SK-N-DZ (cell line): Measurements from ENCODE around the gene PHC2.

Experiments used
- DNase-seq: peaks from one replicate; pipeline ENCODE4 v3.0.0-alpha.2; 2015; ENCODE audit warnings: low spot score

Gene PHC2

DNA sequence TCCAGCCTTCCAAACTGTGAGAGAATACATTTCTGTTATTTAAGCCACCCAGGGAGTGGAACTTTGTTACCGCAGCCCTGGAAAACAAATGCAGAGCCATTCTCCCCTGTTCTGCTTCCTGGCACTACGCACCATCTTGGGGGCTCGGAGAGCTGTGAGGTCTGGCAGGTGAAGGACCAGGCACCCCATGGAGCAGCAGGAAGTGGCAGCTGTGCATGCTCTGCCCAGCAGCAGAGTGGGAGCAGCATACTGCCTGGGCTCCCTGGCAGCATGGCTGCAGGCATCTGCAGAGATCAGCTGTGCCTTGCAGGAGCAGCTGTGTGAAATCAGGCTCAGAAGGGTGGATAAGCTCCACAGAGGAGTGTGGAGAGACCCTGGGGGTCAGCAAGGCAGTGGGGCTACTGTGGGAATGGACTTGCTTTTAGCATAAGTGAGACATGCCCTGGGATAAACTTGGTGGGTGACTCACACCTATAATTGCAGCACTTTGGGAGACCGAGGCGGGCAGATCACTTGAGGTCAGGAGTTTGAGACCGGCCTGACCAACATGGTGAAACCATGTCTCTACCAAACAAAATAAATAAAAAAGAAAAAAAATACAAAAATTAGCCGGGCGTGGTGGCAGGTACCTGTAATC, 23.9 kb upstream of the PHC2 start:
- DNase-seq, result no peak

DNA sequence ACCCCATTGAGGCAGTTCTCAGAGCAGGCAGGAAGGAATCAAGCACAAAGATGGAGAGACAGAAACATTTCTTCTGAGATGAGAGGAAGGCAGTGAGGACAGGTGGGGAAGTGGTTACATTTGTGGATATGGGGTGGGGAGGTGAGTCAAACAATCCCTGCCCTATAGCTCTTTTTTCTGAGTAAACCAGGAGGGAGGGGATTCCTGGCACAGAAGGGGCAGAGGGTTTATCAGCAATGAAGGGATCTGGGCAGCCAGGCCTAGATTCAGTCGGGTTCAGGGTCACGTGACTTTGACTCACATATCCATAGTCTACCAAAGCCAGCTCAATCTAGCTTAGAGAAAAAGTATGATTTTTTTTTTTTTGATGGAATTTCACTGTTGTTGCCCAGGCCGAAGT, 15.7 kb upstream of the PHC2 start:
- no peak for DNase-seq

DNA sequence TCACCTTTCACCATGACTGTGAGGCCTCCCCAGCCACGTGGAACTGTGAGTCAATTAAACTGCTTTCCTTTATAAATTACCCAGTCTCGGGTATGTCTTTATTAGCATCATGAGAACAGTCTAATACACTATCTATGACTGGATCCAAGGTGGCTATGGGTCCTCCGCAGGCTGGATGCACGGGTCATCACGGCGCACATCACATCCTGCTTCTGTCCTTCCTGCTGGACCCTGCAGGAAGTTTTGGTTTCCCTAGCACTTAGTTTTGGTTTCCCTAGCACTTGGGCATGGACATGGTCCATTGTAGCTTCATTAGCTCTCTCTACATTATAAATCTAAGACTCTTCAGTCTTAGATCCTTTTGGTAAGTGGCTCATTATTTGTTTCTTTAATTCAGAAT, 14.2 kb upstream of the PHC2 start:
- DNase-seq, result no peak

DNA sequence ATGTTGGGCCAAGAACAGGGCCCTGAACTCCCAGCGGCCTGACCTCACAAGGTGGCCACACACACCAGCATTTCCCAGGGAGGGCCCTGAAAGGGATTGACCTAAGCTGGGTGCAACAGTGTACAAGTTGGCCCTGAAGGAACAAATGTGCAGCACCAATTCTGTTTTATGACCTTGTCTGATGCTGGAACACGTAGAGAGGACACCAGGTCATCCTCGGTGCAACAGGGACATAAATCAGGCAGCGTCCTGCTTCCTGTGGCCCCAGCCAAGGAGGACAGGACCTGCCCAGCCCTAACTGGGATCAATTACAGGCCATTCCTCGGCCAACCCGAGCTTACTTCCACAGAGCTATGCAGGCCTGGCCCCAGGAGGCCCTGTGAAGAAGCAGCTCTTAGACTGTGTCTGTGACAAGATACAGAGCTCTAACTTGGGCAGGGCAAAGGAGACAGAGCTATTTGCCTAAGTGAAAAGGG, 12.8 kb upstream of the PHC2 start:
- peak; percentile 86 for DNase-seq

DNA sequence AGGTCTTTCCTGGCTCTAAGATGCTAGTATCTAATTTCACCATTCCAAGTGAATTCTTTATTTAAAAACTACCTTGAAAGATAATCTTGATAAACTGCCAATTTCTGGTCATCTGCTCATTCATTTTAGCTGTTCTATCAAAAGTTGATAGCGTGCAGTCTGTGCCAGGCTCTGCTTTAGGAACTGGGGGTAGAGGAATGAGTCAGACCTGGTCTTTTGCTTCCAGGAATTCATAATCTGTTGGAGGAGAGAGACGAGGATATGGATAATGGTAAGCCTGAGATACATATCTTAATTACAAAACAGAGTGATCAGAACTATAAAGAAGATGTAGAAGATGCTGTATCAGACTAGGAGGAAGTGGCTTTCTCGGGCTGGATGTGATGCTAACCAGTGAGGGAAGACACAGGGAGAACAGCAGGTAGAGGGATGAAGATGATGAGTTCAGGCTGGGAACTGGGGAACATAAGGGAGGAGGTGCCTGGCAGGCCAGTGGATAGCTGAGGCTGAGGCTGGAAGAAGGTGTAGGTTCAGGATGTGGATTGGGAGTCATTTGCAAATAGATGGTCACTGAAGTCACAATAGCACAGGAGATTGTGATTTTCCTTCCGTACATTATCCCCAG, 12.3 kb upstream of the PHC2 start:
- DNase-seq, result peak; percentile 30

DNA sequence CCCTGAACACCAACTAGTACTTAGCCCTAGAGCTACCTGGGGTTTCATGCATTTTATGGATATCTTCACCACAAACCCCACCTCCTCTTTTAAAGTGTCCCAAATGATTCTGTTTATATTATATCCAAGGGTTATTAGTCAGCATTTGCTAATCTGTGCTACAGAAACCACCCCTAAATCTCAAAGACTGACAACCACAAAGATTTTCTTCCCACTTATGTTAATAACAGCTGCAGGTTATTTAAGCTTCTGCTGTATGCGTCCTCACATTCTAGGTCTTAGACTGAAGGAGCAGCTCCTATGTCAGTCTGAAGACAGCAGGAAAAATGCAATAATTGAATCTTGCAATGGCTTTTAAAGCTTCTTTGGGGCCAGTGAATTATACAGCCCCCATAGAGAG, 11.2 kb upstream of the PHC2 start:
- DNase-seq, result no peak

DNA sequence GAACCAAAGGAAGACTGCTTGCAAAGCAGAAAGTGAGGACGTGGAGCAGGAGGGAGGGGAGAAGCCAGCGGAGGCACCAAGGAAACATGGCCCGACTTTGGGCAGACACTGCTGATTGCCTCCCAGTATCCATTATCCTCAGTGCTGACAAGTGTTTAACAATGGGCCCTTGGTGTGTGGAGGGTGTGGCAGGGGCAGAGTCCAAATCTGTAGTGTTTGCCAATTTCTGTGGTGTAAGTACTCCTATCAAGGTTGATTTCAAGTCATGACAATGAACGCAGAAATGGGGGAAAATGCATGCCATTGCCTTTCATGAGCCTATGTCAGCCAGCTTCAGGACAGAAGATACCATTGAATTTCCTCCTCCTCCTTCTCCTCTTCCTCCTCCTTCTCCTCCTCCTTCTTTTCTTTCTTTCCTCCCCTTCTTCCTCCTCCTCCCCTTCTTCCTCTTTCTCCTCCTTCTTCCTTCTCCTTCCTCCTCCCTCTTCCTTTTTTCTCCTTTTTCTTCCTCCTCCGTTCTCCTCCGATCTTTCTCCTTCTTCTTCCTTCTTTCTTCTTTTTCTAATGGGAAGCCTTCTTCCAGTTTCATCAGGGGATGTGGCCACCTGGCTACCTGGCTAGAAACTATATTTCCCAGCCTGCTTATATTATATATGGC, 10.3 kb upstream of the PHC2 start:
- no peak for DNase-seq

DNA sequence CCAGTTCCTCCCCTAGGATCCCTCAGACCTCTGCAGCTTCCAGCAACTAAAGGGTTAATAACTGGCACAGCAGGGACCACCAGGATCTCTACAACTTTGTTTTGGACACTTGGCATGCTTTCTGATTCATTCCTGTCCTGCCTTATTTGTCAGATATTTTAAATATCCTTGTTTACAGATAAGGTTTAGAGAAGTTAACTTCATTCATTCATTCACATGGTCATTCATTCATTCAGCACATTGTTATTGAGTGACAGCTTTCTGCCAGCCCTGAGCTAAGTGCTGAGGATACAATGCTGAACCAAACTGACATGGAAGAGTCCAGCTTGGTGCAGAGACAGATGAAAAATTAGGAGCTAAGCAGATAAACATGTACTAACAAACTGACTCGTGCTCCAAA, 8.8 kb upstream of the PHC2 start:
- no peak for DNase-seq

DNA sequence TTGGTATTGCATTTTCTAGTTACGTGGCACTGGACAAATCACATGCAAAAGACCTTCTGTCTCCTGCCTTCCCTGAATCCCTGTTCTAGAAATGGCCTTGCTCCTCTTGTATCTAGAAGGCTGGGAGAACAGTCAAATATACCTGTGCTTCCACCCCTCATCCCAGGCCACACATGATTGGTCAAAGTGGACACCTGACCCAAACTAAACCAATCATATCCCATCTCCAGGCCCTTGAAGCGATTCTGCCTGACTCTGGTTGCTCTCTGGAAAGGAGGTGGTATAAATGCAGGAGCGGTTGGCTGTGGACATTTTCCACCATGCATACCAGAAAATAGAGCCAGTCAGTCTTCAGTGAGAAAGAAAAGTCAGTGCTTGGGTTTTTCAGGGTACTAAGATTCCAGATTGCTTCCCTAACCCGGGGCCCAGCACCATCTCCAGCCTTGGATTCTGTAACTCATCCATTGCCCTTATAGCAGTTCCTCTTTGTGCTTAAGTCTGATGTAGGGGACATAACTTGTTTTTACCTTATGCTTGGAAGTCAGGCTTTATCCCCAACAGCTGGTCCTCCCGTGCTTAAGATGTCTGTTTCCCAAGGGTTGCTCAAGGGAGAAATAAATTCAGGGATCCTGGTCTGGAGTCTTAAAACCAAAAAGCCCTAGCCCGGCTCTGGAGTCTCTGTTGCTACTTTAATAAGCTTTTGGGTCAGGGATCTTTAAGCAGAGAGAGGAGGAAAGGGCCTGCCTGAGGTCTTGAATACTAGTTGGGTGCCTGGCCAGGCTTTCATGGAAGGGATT, 7.7 kb upstream of the PHC2 start:
- DNase-seq, result no peak

DNA sequence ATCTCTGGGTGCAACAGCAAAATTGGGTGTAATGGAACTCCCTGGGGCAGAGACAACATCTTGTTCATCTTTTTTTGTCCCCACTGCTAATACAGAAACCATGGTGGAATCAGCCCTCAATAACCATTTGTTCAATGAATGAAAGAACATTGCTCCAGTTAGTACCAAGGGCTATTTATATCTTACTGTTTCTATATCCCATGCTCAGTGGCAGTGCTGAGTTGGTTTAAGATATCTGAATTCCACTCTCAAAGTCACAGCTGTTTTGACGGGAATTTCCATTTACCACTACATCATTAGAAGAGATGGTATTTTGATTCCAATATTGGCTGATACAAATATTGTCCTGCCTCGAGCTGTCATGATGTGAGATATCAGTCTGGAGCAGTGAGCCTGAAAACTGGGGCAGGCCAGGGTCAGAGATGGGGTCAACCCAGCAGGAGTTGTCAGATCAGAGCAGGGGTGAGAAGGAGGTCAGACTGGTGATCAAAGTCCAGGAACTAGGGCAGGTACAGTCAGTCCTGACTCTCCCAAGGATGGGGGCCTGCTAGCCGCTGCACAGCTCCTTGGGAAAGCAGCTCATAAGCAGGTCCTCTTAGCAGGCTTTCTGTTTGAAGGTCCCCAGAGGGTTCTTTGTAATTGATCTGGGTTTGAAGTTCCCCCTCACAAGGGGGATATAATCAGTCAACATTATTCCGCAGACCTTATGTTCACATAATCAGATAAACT, 5.8 kb upstream of the PHC2 start:
- peak; percentile 94 for DNase-seq

DNA sequence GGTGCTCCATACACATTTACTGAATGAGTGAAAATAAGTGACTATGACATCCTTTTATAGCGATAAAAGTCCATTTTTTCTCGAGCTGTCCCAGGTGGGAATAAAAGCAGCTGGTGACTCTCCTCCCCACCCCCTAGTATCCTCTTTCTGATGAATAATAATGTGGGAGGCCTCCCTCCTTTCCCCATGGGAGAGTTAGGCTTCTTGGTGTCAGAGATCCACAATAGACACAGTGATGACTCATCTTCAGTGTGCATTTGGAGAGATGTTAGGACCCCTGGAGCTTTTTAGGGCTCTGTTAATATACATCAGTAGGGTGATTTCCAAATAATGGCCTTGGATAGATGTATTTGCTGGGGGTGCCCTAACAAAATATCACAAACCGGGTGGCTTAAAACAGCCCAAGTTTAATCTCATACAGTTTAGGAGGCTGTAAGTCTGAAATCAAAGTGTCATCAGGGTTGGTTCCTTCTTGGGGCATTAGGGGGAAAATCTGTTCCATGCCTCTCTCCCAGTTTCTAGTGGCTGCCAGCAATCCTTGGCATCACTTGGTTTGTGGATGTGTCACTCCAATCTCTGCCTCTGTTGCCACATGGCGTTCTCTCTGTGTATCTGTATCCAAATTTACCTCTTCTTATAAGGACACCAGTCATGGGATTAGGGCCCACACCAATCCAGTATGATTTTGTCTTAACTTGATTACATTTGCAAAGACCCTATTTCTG, 4.4 kb upstream of the PHC2 start:
- DNase-seq, result no peak

DNA sequence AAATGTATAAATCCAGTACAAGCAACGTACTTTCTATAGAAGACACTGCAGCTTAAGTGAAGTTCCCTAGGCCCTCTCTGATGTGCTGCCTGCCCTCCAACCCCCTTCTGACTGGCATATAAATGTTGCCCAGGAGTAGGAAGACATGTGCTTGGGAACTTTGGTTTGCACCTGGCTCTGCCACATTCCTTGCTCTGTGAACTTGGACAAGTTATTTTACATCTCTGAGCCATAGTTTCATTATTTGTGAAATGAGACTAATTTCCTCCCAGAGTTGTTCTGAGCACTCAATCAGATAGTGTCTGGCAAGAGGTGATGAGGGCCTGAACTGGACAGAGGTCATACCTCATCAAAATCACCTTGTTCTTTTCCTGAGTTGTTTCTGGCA, 3.5 kb upstream of the PHC2 start:
- DNase-seq, result no peak

DNA sequence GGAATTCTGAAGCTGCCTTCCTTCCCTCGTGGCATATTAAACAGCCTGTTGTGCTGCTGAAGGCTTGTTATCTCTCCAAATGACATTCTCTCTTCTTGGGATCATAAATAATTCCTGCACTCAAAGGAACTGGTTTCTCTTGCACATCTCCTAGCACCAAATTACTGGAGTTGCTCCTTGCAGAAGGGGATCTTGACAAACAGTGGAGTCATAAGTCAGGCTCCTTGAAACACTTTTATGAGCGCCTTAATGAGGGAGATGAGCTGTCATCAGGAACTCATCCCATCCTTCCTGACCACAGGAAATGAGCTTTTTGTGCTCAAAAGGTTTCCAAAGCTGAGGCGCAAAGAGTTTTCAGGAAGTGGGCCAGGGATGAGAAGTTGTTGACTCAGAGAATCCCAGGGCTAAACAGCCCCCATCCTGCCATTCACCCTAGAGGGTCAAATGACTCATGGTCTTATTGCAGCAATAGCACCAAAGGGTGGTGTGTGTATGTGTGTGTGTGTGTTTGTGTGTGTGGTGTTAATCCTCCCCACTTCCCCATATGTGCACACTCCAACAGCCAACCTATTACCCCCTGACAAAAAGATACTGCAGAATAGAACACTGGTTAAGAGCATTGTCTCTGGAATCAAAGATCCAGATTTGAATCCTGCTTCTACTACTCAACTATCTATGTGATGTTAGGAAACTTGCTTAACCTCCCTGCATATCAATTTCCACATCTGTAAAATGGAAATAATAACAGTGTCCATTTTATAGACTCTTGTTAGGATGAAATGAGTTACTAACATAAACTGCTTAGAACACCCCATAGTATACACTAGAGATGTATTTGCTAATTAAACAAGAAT, 2.8 kb upstream of the PHC2 start:
- DNase-seq, result no peak

DNA sequence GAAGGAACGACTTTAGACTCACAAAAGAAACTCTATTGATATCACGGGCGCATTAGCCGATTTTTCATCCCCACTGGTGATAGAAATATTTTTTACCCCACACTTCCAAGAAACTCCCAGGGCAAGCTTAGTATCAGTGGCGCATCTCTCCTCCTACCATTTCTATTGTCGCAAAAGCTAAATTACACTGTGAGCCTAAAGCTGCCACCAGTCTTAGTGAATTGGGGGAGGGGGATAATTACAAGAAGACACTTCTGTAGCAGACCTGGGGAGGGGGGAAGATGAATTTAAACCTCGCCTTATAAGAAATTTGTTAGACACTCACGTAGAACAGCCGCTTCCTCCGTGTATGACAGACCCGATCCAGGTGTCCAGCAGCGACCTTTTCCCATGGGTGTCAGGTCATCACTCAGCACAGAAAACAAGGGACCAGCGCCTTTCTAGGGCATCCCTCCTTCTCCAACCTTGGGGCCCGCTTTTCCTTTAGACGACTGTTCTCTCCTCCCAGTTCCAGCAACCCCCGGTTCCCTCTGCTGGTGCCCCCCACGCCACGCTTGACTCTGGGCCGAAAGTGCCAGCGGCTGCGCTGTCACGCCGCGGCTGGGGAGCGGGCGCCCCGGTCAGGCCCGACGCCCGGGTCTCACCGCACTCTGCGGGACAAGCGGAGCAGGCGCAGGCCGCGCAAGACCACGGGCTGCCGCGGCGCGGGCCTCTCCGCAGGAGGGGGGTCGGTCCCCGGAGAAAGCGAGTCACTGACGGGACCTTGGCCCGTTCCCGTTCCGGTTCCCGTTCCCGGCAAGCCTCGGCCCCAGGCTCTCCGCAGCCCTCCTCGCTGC, 821 bp downstream of the PHC2 start:
- DNase-seq, result no peak

DNA sequence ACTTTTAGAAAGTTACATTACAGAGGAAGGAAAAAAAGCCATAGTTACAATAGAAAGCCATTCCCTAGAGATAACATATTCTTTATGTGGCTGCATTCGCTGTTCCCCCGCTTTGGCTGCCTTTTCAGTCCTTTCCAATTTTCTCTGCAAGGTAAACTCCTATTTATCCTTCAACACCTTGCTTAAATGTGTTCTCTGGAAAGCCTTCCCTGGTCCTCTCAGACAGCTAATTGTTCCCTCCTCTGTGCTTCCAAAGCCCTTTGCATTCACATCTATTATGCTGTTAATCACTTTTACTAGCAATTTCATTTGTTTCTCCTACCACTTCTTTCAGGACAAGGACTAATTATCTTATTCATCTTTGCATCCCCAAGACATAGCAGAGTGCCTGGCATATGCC, 1.6 kb downstream of the PHC2 start:
- no peak for DNase-seq

DNA sequence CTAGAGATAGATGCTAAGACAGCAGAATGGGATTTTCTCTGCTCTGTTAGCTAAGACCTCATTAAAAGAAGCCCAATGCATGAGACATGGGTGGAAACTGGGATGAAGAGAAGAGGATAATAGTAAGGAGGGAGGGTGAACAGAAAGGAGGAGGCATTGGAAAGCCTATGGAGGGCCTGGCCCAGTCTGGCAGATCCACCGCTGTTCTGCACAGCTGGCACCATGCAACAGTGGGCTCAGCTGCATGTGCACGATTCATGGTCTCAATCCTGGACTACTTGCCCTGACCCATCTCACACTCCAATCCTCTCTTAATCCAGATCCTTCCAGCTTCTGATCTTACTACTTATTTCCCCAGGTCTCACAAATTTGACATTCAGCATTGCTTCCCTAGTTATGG, 2.2 kb downstream of the PHC2 start:
- no peak for DNase-seq

DNA sequence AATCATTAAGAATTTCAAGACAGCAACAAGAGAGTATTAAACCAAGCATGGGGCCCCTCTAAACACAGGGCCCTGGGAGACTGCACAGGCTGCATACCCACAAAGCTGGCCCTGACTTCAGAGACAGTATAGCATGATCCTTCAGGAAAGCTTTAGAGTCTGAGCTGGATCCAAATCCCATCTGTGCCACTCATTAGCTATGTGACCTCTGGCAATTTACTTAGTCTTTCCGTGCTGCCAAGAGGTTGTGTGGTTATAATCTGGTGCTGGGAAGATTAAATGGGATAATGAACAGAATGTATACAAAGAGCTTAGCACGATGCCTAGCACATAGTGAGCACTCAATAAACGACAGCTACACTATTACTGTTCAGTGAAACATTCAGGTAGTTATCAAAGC, 4.0 kb downstream of the PHC2 start:
- DNase-seq, result no peak

DNA sequence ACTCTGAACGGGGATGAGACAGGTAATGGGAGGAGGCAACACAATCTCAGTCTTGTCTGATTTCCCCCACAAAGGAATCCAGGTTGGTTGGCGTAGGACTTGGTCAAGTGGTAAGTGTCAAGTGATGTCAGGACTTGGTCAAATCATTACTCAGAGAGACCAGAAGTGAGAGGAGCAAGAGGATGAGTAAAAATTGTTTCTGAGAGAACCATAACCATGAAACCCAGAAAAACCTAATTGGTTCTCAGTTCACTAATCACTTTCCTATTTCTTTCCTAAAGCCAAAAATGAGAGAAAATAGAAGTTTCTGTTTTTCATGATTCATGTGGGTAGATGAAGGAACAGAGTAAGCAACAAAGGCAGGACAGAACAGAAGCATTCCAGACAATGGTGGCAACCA, 5.0 kb downstream of the PHC2 start:
- DNase-seq, result no peak

DNA sequence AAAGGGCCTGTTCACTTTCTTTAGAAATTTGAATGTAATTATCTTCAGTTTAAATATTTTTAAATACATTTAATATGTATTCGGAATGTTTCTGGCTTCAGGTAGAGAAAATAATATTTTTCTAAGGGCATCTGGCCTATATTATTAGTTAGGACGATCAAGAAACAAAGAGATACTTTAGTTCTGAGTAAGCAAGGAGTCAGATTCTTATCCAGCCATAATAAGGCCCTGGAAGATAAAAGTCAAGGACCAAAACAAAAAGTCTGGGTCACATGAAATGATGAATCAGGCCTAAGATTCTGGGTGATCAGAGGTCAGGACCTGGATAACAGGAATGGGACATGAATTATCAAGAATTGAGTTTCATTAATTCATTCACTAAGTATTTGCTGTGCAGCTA, 6.3 kb downstream of the PHC2 start:
- no peak for DNase-seq
